HL-60/S4 treated with phorbol 12-myristate 13-acetate at 8.2 ng/mL for 4 days and 3 days (cell line): Measurements from ENCODE around the gene YAF2.
"Not testable (repeated sequence)": the region's sequence is repeated elsewhere in the genome, so short reads cannot be mapped to it uniquely, and the experiment has no call there.

Experiments used
- in situ Hi-C: fragments of 300-500 bp; cut with MboI; formaldehyde crosslinking; loops from 2 replicates; pipeline ENCODE4 v1.15.0; 2022; ENCODE audit warnings: low sequenced_read_pairs

The YAF2 gene

DNA sequence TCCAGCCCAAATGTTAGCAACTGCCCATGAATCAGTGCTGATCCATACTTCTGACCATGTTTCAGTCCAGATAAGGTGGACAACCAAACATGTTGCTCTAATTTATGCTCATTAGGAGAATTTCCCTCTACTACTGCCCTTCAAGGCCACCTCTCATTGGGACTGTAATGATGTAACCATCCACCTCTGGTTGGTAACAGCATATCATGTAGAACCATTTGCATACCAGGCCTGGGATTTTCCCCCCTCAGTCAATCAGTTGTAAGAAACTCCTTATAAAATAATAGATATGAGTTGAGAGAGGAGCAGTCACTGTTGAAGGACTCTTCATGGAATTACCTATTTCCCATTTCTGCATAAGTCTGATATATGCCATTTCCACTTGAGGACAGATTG is 17.8 kb upstream of the YAF2 start:
- in situ Hi-C loops = no loop called here

- in situ Hi-C loops = no loop called here
These were observed 17.3 kb upstream of the YAF2 start for GRCh38 chr12:42255221-42255865.

GRCh38 chr12:42252645-42253044 is 14.6 kb upstream of the YAF2 start:
- in situ Hi-C loops = not testable (repeated sequence)

DNA sequence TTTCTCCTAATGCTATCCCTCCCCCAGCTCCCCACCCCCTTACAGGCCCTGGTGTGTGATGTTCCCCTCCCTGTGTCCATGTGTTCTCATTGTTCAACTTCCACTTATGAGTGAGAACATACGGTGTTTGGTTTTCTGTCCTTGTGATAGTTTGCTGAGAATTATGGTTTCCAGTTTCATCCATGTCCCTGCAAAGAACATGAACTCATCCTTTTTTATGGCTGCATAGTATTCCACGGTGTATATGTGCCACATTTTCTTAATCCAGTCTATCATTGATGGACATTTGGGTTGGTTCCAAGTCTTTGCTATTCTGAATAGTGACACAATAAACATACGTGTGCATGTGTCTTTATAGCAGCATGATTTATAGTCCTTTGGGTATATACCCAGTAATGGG is 11.0 kb upstream of the YAF2 start:
- in situ Hi-C loops = not testable (repeated sequence)

GRCh38 chr12:42240131-42240750 is 2.2 kb upstream of the YAF2 start:
- in situ Hi-C loops = no loop called here

- in situ Hi-C loops = no loop called here
These were observed 202 bp downstream of the YAF2 start for GRCh38 chr12:42237853-42238239.

DNA sequence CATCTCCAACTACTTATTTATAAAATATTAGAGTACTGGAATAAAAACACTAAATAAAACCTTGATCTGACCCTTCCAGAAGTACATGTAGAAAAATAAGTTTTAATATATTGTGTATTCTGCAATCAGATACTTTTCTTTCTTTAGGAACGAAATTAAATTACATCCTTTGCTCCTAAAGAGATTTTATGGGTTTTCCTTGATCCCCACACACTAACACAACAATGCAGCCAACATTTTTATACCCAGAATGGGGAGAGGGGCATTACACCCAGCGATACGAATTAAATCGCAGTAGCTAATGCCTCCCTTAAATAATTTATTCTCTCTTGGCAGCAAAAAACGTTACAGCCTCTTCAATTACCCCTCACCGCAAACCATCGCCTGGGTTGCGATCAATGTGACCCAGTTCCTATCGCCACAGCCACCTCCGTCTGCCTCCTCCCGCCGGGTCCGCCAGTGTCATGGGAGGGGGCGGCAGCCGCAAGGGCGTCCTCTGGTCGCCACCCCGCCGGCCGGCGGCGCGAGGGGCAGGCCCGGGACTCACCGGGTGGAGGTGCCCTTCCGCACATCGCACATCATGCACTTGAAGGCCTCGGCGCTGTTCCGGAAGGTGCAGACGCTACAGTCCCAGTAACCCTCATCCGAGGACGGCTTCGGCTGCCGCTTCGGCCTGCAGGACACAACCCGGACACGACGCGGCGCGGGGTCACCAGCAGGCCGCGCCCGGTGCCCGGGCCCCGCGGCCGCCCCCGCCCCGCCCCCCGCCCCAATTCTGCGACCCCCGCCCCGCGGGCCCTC is 796 bp downstream of the YAF2 start:
- in situ Hi-C loops = no loop called here

DNA sequence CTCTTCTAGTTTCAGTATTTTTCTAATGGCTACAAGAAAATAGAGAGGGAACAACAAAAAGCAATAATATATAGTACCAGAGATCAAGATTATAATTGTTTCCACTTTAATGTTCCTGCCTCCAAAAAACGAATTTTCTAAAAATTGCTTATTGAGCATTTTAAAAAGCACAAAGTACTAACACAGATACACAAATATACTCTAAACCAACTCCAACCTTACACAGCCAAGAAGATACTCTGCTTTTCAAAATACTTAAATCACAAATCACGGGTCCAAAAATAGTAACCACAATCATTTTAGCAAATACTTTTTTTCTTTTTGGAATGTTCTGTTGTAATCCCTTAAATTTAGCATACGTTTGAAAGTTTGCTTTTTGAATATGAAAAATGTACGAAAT is 2.0 kb downstream of the YAF2 start:
- in situ Hi-C loops = no loop called here

DNA sequence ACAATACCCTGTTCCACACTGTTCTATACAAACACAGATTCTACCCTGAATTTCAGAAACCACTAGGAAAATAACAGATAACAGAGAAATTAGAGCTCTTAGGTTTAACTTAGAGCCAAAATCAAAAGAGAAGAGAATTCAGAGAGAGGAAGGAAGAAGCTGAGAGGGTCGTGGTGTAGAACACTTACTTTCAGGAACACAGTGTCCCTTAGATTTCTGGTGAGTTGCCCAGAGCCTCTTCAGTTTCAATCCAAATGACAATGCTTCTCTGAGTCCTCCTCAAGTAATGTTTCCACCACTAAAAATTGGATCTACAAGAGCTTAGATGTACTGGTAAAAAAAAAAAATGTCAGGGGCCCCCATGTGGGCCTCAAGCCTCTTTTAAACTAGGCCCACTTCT is 2.6 kb downstream of the YAF2 start:
- in situ Hi-C loops = no loop called here

DNA sequence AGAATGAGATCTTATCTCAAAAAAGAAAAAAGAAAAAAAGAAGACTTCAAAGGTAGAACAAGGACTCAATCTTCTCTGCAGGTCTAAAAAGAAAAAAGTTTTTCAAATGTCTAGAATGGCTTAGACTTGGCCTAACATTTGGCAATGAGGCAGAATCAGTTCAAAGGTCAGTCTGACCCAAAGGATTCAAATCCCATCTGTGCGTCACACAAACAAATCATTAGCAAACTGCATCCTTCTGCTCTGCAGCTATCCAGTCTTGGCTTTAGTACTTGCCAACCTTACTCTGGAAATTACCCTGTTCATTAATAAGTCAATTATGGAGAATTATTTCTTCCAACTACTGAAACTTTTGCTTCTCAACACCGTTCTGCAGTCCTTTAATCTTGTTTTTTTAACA is 3.1 kb downstream of the YAF2 start:
- in situ Hi-C loops = no loop called here

GRCh38 chr12:42227525-42227924 is 10.5 kb downstream of the YAF2 start:
- in situ Hi-C loops = not testable (repeated sequence)

- in situ Hi-C loops = not testable (repeated sequence)
These were observed 13.5 kb downstream of the YAF2 start for GRCh38 chr12:42224501-42224900.

DNA sequence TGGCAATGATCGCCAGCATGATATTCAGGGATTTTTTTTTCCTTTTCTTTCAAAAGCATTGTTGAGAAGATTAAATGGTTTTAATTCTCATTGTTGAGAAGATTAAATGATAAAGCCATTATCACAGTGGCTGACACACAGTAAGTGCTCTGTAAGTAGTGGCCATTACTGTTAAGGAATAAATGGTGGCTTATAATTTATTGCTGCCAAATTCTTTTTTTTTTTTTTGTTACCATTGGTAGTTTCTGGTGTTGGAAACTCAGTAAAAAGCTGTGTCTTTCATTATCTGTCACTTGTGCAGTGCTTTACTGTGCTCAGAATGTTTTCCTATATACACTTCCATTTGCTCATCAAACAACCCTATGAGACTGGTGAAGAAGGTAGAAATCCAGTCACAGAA is 15.3 kb downstream of the YAF2 start:
- in situ Hi-C loops = no loop called here

- in situ Hi-C loops = no loop called here
These were observed 16.3 kb downstream of the YAF2 start for GRCh38 chr12:42221726-42222125.

GRCh38 chr12:42217656-42218055 is 20.4 kb downstream of the YAF2 start:
- in situ Hi-C loops = no loop called here

- in situ Hi-C loops = no loop called here
These were observed 21.3 kb downstream of the YAF2 start for GRCh38 chr12:42216737-42217136.

DNA sequence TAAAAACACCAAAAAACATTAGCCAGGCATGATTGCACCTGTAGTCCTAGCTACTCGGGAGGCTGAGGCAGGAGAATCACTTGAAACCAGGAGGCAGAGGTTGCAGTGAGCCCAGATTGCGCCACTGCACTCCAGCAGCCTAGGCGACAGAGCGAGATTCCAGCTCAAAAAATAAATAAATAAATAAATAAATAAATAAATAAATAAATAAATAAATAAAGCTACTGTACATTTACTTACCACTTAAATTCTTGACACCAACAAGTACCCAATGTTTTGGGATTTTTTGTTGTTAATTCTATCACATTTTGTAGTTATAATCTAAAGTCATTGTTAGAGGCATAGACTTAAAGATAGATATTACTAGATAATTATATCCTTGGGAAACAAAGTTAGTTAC is 22.3 kb downstream of the YAF2 start:
- in situ Hi-C loops = not testable (repeated sequence)

DNA sequence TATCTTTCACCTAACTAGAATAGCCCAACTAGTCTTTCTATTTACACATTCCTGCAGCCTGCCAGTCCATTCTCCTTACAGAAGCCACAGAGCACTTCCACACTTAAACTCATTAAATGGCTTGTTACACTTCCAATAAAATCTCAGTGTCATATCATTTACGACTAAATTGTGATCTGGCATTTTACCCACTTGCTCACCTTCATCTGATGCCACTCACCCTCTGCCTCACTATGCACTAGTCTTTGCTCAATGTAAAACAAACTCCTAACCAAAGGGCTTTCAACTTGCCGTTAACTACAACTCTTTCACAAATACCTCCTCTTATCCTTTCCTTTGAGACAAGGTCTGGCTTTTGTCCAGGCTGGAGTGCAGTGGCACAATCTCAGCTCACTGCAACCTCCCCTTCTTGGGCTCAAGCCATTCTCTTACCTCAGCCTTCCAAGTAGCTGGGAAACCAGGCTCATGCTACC is 24.1 kb downstream of the YAF2 start:
- in situ Hi-C loops = no loop called here

DNA sequence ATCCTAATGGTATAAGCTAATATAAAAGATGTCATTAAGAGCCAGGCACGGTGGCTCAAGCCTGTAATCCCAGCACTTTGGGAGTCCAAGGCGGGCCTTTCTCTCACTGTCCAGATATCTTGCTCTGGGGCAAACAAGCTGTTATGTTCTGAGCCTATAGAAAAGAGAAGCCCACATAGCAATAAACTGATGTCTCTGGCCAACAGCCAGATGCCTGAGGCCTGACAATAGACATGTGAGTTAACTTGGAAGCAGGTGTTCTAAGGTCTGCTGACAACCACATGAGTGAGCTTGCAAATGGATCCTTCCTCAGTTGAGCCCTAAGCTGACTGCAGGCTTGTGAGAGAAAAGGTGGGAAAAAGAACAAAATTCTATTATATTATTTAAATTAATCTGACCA is 25.0 kb downstream of the YAF2 start:
- in situ Hi-C loops = no loop called here

GRCh38 chr12:42208574-42208973 is 29.5 kb downstream of the YAF2 start:
- in situ Hi-C loops = no loop called here

DNA sequence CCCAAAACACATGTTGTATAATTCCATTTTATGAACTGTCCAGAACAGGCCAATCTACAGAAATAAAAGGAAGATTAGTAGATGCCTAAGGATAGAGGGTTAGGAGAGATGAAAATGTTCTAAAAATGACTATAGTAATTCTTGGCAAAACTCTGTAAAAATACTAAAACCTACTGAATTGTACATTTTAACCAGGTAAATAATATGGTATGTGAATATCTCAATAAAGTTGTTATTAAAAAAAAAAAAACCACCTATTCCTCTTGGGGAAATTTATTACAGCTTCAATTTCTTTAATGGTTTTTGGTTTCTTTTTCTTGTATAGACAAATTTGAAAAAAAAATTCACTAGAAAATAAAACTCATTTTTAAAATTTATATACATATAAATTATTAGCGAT is 33.2 kb downstream of the YAF2 start:
- in situ Hi-C loops = no loop called here

- in situ Hi-C loops = no loop called here
These were observed 33.7 kb downstream of the YAF2 start for GRCh38 chr12:42204362-42204761.
